T-helper 1 cell treated with Interleukin-12 subunit alpha and Interleukin-12 subunit beta and Interleukin-4 antibody, amounts not matched to agents 30 μg/mL and 1 μg/mL, for 36 hours (primary cell): ENCODE measurements around the gene PLD3.

Source experiments
- H3K27ac Mint-ChIP-seq: one replicate; pipeline ENCODE4 v1.8.0; 2021; ENCODE audit warnings: mild to moderate bottlenecking, mixed read lengths
- H3K27me3 Mint-ChIP-seq: one replicate; pipeline ENCODE4 v1.8.0; 2021; ENCODE audit warnings: low read depth, mixed read lengths
- H3K36me3 Mint-ChIP-seq: one replicate; pipeline ENCODE4 v1.8.0; 2021; ENCODE audit warnings: low read depth, mixed read lengths
- H3K4me1 Mint-ChIP-seq: one replicate; pipeline ENCODE4 v1.8.0; 2021; ENCODE audit warnings: low read depth, mixed read lengths
- H3K4me3 Mint-ChIP-seq: one replicate; pipeline ENCODE4 v1.8.0; 2021; ENCODE audit warnings: mild to moderate bottlenecking, moderate library complexity, mixed read lengths
- H3K9me3 Mint-ChIP-seq: one replicate; pipeline ENCODE4 v1.8.0; 2021; ENCODE audit warnings: mixed read lengths

PLD3 gene

GRCh38 chr19:40341601-40342482, 6.7 kb upstream of the PLD3 start:
- no peaks in the 10 kb centered on the region for H3K9me3 Mint-ChIP-seq
- no peak overlapping the region for H3K27ac Mint-ChIP-seq
- H3K4me3 Mint-ChIP-seq = no peak overlapping the region
- peaks cover 15% of the 10 kb centered on the region for H3K4me1 Mint-ChIP-seq
- peaks cover 11% of the 10 kb centered on the region for H3K36me3 Mint-ChIP-seq
- H3K27me3 Mint-ChIP-seq = no peaks in the 10 kb centered on the region

DNA sequence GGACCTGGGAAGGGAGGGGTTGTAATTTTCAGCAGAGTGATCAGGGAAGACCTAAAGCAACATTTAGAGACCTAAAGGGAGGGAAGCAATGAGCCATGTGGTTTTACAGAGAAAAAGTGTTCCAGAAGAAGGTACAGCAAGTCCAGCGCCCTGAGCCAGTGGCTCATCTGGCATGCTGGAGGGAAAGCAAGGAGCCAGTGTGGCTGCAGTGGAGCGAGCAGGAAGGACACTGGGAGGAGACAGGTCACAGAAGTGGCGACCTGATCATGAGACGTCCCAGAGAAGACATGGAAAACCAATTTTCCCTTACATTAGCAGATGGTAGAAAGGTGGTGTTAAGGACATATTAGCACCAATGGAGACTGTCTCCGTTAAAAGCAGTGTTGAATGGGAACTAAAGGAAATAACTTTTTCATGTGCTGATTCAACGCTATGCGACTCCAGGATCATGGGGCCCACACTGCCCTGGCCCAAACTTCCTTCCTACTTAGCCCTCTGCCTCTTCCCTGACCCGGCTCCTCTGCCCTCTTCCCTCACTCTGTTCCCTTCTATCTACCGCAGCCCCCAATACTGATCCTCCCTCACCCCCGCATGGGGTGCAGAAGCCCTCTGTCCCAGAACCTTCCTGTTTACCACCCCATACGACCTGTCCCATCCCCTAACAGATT, 5.7 kb upstream of the PLD3 start:
- Mint-ChIP-seq H3K27ac (no peak overlapping the region), H3K27me3 (no peaks in the 10 kb centered on the region), H3K36me3 (peaks cover 13% of the 10 kb centered on the region), H3K4me1 (peaks cover 22% of the 10 kb centered on the region), H3K4me3 (no peak overlapping the region), H3K9me3 (no peaks in the 10 kb centered on the region)

- Mint-ChIP-seq H3K9me3 (no peaks in the 10 kb centered on the region), H3K4me1 (peaks cover 27% of the 10 kb centered on the region), H3K27ac (no peak overlapping the region), H3K27me3 (no peaks in the 10 kb centered on the region), H3K36me3 (peaks cover 9% of the 10 kb centered on the region), H3K4me3 (no peak overlapping the region)
Observed at GRCh38 chr19:40344422-40344821, 4.1 kb upstream of the PLD3 start.

- Mint-ChIP-seq H3K9me3 (no peaks in the 10 kb centered on the region), H3K27me3 (no peaks in the 10 kb centered on the region), H3K36me3 (peaks cover 4% of the 10 kb centered on the region), H3K4me3 (peak overlapping the region; percentile 92), H3K4me1 (peaks cover 23% of the 10 kb centered on the region), H3K27ac (peak overlapping the region; percentile 89)
Observed at GRCh38 chr19:40348961-40349507, 539 bp downstream of the PLD3 start.

GRCh38 chr19:40355975-40356680, 7.6 kb downstream of the PLD3 start:
- H3K27me3 Mint-ChIP-seq = no peaks in the 10 kb centered on the region
- H3K36me3 Mint-ChIP-seq = peaks cover 2% of the 10 kb centered on the region
- H3K4me1 Mint-ChIP-seq = peaks cover 2% of the 10 kb centered on the region
- H3K4me3 Mint-ChIP-seq = no peak overlapping the region
- no peak overlapping the region for H3K27ac Mint-ChIP-seq
- H3K9me3 Mint-ChIP-seq = no peaks in the 10 kb centered on the region

- Mint-ChIP-seq H3K4me1 (peaks cover 2% of the 10 kb centered on the region), H3K27me3 (no peaks in the 10 kb centered on the region), H3K27ac (no peak overlapping the region), H3K4me3 (no peak overlapping the region), H3K36me3 (peaks cover 2% of the 10 kb centered on the region), H3K9me3 (no peaks in the 10 kb centered on the region)
Observed at GRCh38 chr19:40356681-40357595, 8.4 kb downstream of the PLD3 start.

GRCh38 chr19:40357640-40358039, 9.1 kb downstream of the PLD3 start:
- H3K36me3 Mint-ChIP-seq = peaks cover 2% of the 10 kb centered on the region
- no peaks in the 10 kb centered on the region for H3K9me3 Mint-ChIP-seq
- H3K27me3 Mint-ChIP-seq = no peaks in the 10 kb centered on the region
- H3K4me1 Mint-ChIP-seq = peaks cover 2% of the 10 kb centered on the region
- H3K27ac Mint-ChIP-seq = no peak overlapping the region
- no peak overlapping the region for H3K4me3 Mint-ChIP-seq

DNA sequence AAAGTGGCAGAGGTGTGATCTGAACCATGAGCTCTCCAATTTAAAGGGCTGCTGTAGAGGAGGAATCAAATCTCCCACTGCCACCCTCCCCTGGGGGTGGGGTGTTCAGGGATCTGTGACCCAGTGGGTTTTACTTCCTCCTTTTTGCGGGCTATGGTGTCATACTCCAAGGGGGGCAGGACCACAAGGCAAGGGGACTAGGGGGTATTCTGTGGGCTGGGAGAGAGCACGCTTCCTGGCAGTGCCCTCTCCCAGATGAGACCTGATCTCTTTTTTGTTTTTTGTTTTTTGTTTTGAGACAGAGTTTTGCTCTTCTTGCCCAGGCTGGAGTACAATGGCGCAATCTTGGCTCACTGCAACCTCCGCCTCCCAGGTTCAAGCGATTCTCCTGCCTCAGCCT, 10.3 kb downstream of the PLD3 start:
- H3K4me3 Mint-ChIP-seq = no peak overlapping the region
- H3K27me3 Mint-ChIP-seq = no peaks in the 10 kb centered on the region

DNA sequence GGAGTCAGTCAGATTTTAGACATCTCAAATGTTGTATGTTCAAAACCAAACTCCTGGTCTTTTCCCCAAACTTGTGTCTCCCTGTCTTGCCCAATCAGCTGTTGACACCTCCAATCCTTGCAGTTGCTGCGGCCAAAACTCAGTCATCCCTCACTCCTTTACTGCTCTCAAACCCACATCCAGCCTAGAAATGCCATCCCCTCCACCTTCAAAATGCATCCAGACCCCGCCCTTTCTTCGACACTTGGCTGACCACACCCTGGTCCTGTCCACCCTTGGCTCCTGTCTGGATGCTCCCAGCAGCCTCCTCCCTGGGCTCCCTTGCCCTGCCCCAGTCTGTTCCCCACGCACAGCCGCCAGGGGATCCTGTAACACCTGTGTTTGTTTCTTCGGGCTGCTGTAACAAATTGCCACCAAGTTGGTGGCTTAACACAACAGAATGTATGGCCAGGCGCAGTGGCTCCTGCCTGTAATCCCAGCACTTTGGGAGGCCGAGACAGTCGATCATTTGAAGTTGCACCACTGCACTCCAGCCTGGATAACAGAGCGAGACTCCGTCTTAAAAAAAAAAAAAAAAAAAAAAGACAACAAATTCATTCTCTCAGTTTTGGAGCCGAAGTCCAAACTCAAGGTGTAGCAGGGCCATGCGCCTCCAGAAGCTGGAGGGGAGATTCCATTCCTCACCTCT, 11.7 kb downstream of the PLD3 start:
- Mint-ChIP-seq H3K9me3 (no peaks in the 10 kb centered on the region), H3K27ac (no peak overlapping the region), H3K36me3 (peaks cover 2% of the 10 kb centered on the region), H3K27me3 (no peaks in the 10 kb centered on the region), H3K4me1 (peaks cover 8% of the 10 kb centered on the region), H3K4me3 (no peak overlapping the region)

More for the DNA sequence above, 10.3 kb downstream of the PLD3 start:
- H3K4me1 Mint-ChIP-seq = peaks cover 6% of the 10 kb centered on the region
- H3K9me3 Mint-ChIP-seq = no peaks in the 10 kb centered on the region
- no peak overlapping the region for H3K27ac Mint-ChIP-seq
- H3K36me3 Mint-ChIP-seq = peaks cover 2% of the 10 kb centered on the region

GRCh38 chr19:40360708-40361241, 12.3 kb downstream of the PLD3 start:
- Mint-ChIP-seq H3K9me3 (no peaks in the 10 kb centered on the region), H3K4me3 (no peak overlapping the region), H3K27ac (no peak overlapping the region), H3K36me3 (peaks cover 1% of the 10 kb centered on the region), H3K4me1 (peaks cover 10% of the 10 kb centered on the region), H3K27me3 (no peaks in the 10 kb centered on the region)

- Mint-ChIP-seq H3K4me3 (no peak overlapping the region), H3K36me3 (no peaks in the 10 kb centered on the region), H3K4me1 (peaks cover 9% of the 10 kb centered on the region), H3K27me3 (no peaks in the 10 kb centered on the region), H3K27ac (no peak overlapping the region), H3K9me3 (no peaks in the 10 kb centered on the region)
Observed at GRCh38 chr19:40362160-40362559, 13.7 kb downstream of the PLD3 start.

- no peaks in the 10 kb centered on the region for H3K27me3 Mint-ChIP-seq
- no peaks in the 10 kb centered on the region for H3K9me3 Mint-ChIP-seq
- no peaks in the 10 kb centered on the region for H3K36me3 Mint-ChIP-seq
- no peak overlapping the region for H3K4me3 Mint-ChIP-seq
- H3K27ac Mint-ChIP-seq = peak overlapping the region; percentile 16
- H3K4me1 Mint-ChIP-seq = peaks cover 9% of the 10 kb centered on the region
Observed at GRCh38 chr19:40363069-40363468, 14.6 kb downstream of the PLD3 start.

DNA sequence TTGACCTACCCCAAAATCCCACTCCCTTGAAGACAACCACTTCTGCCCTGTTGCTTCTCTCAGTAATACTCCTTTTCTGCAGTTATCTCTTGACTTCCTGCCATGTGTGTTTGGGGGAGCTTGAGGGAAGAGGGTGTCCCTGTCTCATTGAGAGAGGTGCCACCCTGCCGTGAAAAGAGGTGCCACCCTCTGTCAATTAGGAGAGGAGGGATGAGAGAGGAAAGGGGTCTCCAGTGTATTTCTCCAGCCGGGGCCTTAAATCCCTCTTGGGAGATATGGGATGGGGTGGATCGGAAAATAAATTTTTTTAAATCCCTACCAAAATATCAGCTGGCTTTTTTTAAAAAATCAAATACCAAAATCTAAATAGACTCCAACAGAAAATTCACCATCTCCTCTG, 16.5 kb downstream of the PLD3 start:
- H3K4me1 Mint-ChIP-seq = peaks cover 9% of the 10 kb centered on the region
- H3K27me3 Mint-ChIP-seq = no peaks in the 10 kb centered on the region
- H3K9me3 Mint-ChIP-seq = no peaks in the 10 kb centered on the region
- H3K4me3 Mint-ChIP-seq = peak overlapping the region; percentile 63
- H3K36me3 Mint-ChIP-seq = no peaks in the 10 kb centered on the region
- H3K27ac Mint-ChIP-seq = no peak overlapping the region
